Sigmoid colon (tissue), 7 donors: ENCODE measurements around the gene GFRAL. TPM values are rescaled to one million over a fixed set of nuclear protein-coding genes. Genes with fewer than 3 reads are reported as not detected.
"Not testable (repeated sequence)": the region's sequence is repeated elsewhere in the genome, so short reads cannot be mapped to it uniquely, and the experiment has no call there.

Experiments
- DNase-seq: peaks from one replicate; pipeline ENCODE4 v3.0.0-alpha.2; 2019
- H3K27ac ChIP-seq, 4 donors: fragments of 200-600 bp; sonication (generic); one replicate each; pipeline ENCODE4 v1.5.1; 2016 to 2019; ENCODE audit warnings: mild to moderate bottlenecking in 1 of 4
- H3K27me3 ChIP-seq, 3 donors: fragments of 200-600 bp; sonication (generic); one replicate each; pipeline ENCODE4 v1.5.1; 2019; ENCODE audit warnings: mild to moderate bottlenecking in 1 of 3
- H3K36me3 ChIP-seq, 4 donors: fragments of 200-600 bp; sonication (generic); one replicate each; pipeline ENCODE4 v1.5.1; 2016 to 2019
- H3K4me1 ChIP-seq, 4 donors: fragments of 200-600 bp; sonication (generic); one replicate each; pipeline ENCODE4 v1.5.1; 2017 to 2019
- H3K4me3 ChIP-seq, 4 donors: fragments of 200-600 bp; sonication (generic); one replicate each; pipeline ENCODE4 v1.5.1; 2017 to 2019; ENCODE audit warnings: mild to moderate bottlenecking in 2 of 4, moderate library complexity in 1 of 4
- H3K9me3 ChIP-seq, 4 donors: fragments of 200-600 bp in 3 of 4; sonication (generic) in 3 of 4; one replicate each; pipeline versions ENCODE4 v1.5.1 to v1.6.1; 2013 to 2019
- CTCF ChIP-seq, 4 experiments: fragments of 450-650 bp in 3 of 4; fragments of 200-600 bp in 1 of 4; IDR thresholded peaks; one replicate each; pipeline ENCODE4 v1.5.1; 2016 to 2019; ENCODE audit warnings: antibody characterized with exemption in 4 of 4, mild to moderate bottlenecking in 3 of 4, moderate library complexity in 2 of 4
- EP300 ChIP-seq, 4 donors: sonication (generic); formaldehyde crosslinking; IDR thresholded peaks; one replicate each; pipeline ENCODE4 v1.6.1; 2017; ENCODE audit warnings: antibody characterized with exemption in 4 of 4
- POLR2A ChIP-seq, 2 donors: fragments of 450-650 bp; IDR thresholded peaks; one replicate each; pipeline ENCODE4 v1.6.1; 2016; ENCODE audit warnings: antibody characterized with exemption in 2 of 2, mild to moderate bottlenecking in 2 of 2, moderate library complexity in 2 of 2
- POLR2AphosphoS5 ChIP-seq, 4 donors: sonication (generic); formaldehyde crosslinking; IDR thresholded peaks; one replicate each; pipeline ENCODE4 v1.6.1; 2017; ENCODE audit warnings: antibody characterized with exemption in 4 of 4
- WGBS, 2 donors: extraction: QIAGEN DNeasy Blood & Tissue Kit; methylation state at CpG; one replicate each; pipeline ENCODE4 v1.1.7; 2013; 5-methylcytosine and 5-hydroxymethylcytosine counted together
- intact Hi-C: fragments of 100-400 bp; cut with DNase I; formaldehyde crosslinking; loops from one replicate; pipeline ENCODE4 v1.15.1; 2023
- polyA plus RNA-seq, 3 donors: library from polyadenylated mRNA; stranded (reverse); fragments of 200-250 nt; gene quantifications; one replicate each; pipeline ENCODE4 v1.2.3, GENCODE V29; 2013
- total RNA-seq, 4 donors: library from RNA; depleted of rRNA; stranded (reverse); fragments of >200 nt; gene quantifications; one replicate each; pipeline ENCODE4 v1.1.0, GENCODE V29; 2016
- donor health status: healthy with polysubstance abuse.
- donor health status: Bipolar disorder and iron deficiency.
- donor health status: healthy.

Gene GFRAL
- total and polyA plus RNA-seq, 7 donors: not detected

GRCh38 chr6:55286824-55287223 is 40.4 kb upstream of the GFRAL start:
- H3K27ac ChIP-seq: no peak overlapping the region
- no peak for TF ChIP-seq EP300 (IDR thresholded peaks at IDR 0.05)
- no peak for TF ChIP-seq POLR2A (IDR thresholded peaks at IDR 0.05)
- no peak for TF ChIP-seq POLR2AphosphoS5 (IDR thresholded peaks at IDR 0.05)
- no peak for TF ChIP-seq CTCF (IDR thresholded peaks at IDR 0.05)
- 45% methylated on average over 2 of the region's 2 CpGs for WGBS, 2 donors

GRCh38 chr6:55290736-55291135 is 36.5 kb upstream of the GFRAL start:
- TF ChIP-seq POLR2A (IDR thresholded peaks at IDR 0.05) (no peak), CTCF (IDR thresholded peaks at IDR 0.05) (no peak)
- DNase-seq: no peak
- H3K36me3 ChIP-seq: no peaks in the 10 kb centered on the region
- H3K4me1 ChIP-seq: no peaks in the 10 kb centered on the region
- no peaks in the 10 kb centered on the region for H3K9me3 ChIP-seq
- no peaks in the 10 kb centered on the region for H3K27me3 ChIP-seq
- no peak overlapping the region for H3K27ac ChIP-seq
- intact Hi-C loops: no loop called here
- H3K4me3 ChIP-seq: no peak overlapping the region
- WGBS, 2 donors: 78 to 89% methylated on average over 2 of the region's 2 CpGs

More at GRCh38 chr6:55286824-55287223, 40.4 kb upstream of the GFRAL start:
- intact Hi-C loops: no loop called here
- DNase-seq: no peak
- Histone ChIP-seq H3K9me3 (no peaks in the 10 kb centered on the region), H3K36me3 (no peaks in the 10 kb centered on the region), H3K27me3 (no peaks in the 10 kb centered on the region), H3K4me1 (no peaks in the 10 kb centered on the region), H3K4me3 (no peak overlapping the region)

GRCh38 chr6:55293116-55293515 is 34.2 kb upstream of the GFRAL start:
- Histone ChIP-seq H3K27me3 (no peaks in the 10 kb centered on the region), H3K9me3 (no peaks in the 10 kb centered on the region), H3K27ac (no peak overlapping the region), H3K4me1 (no peaks in the 10 kb centered on the region), H3K4me3 (no peak overlapping the region), H3K36me3 (no peaks in the 10 kb centered on the region)
- no peak for DNase-seq
- WGBS, 2 donors: 54% methylated on average over 2 of the region's 2 CpGs
- TF ChIP-seq POLR2AphosphoS5 (IDR thresholded peaks at IDR 0.05) (no peak), EP300 (IDR thresholded peaks at IDR 0.05) (no peak), CTCF (IDR thresholded peaks at IDR 0.05) (no peak), POLR2A (IDR thresholded peaks at IDR 0.05) (no peak)
- intact Hi-C loops: no loop called here

- WGBS, 2 donors: 93% methylated on average over 3 of the region's 3 CpGs
- H3K27me3 ChIP-seq, DNase-seq, H3K9me3 ChIP-seq, H3K36me3 ChIP-seq, H3K4me1 ChIP-seq, H3K27ac ChIP-seq, intact Hi-C loops, H3K4me3 ChIP-seq: not testable (repeated sequence)
Observed at GRCh38 chr6:55297214-55297613, 30.1 kb upstream of the GFRAL start.

- H3K9me3 ChIP-seq: no peaks in the 10 kb centered on the region
- TF ChIP-seq POLR2A (IDR thresholded peaks at IDR 0.05): no peak
- TF ChIP-seq CTCF (IDR thresholded peaks at IDR 0.05): no peak
- TF ChIP-seq EP300 (IDR thresholded peaks at IDR 0.05): no peak
- TF ChIP-seq POLR2AphosphoS5 (IDR thresholded peaks at IDR 0.05): no peak
- DNase-seq: no peak
- no peak overlapping the region for H3K4me3 ChIP-seq
- no peaks in the 10 kb centered on the region for H3K36me3 ChIP-seq
- H3K27me3 ChIP-seq: no peaks in the 10 kb centered on the region
- WGBS, 2 donors: 82 to 84% methylated on average over 5 of the region's 5 CpGs
- no peaks in the 10 kb centered on the region for H3K4me1 ChIP-seq
- intact Hi-C loops: no loop called here
- no peak overlapping the region for H3K27ac ChIP-seq
Observed at GRCh38 chr6:55299286-55299985, 27.8 kb upstream of the GFRAL start.
